Progenitor cell of endocrine pancreas (in vitro differentiated cells): Measurements from ENCODE around the gene NPHP1. TPM values are rescaled to one million over a fixed set of nuclear protein-coding genes. Genes with fewer than 3 reads are reported as not detected.

Experiments used
- DNase-seq: peaks from one replicate; pipeline ENCODE4 v3.0.0; 2021; ENCODE audit warnings: low spot score; ENCODE audit not compliant: unreplicated experiment
- H3K27ac Mint-ChIP-seq: 2 replicates; pipeline ENCODE4 v1.8.0; 2021; ENCODE audit warnings: mild to moderate bottlenecking, moderate library complexity, mixed read lengths
- H3K27me3 Mint-ChIP-seq: 2 replicates; pipeline ENCODE4 v1.8.0; 2021; ENCODE audit warnings: mixed read lengths
- H3K36me3 Mint-ChIP-seq: 2 replicates; pipeline ENCODE4 v1.8.0; 2022; ENCODE audit warnings: mixed read lengths; ENCODE audit not compliant: insufficient read depth
- H3K4me1 Mint-ChIP-seq: 2 replicates; pipeline ENCODE4 v1.8.0; 2021; ENCODE audit warnings: low read depth, mixed read lengths
- H3K4me3 Mint-ChIP-seq: 2 replicates; pipeline ENCODE4 v1.8.0; 2021; ENCODE audit warnings: low read depth, mild to moderate bottlenecking, moderate library complexity, mixed read lengths
- H3K9me3 Mint-ChIP-seq: 2 replicates; pipeline ENCODE4 v1.8.0; 2021; ENCODE audit warnings: low read depth, mixed read lengths
- CTCF ChIP-seq: fragments of 200-600 bp; sonication (generic); IDR thresholded peaks from one replicate; pipeline ENCODE4 v1.5.0; 2021; ENCODE audit warnings: antibody characterized with exemption, mild to moderate bottlenecking; ENCODE audit not compliant: unreplicated experiment
- total RNA-seq: library from RNA; stranded (reverse); gene quantifications from 2 replicates; pipeline ENCODE4 v1.2.1, GENCODE V29; 2021

NPHP1 gene
- total RNA-seq, 1 donor from 2014 or later, result 13.5 TPM

GRCh38 chr2:110105183-110105582, 99.6 kb downstream of the NPHP1 start:
- Mint-ChIP-seq H3K9me3 (peaks cover 12% of the 10 kb centered on the region), H3K4me1 (peaks cover 10% of the 10 kb centered on the region), H3K36me3 (peaks cover 3% of the 10 kb centered on the region), H3K27me3 (no peaks in the 10 kb centered on the region), H3K27ac (no peak overlapping the region), H3K4me3 (no peak overlapping the region)
- no peak for TF ChIP-seq CTCF
- no peak for DNase-seq

- peaks cover 9% of the 10 kb centered on the region for H3K9me3 Mint-ChIP-seq
- H3K27ac Mint-ChIP-seq, result no peak overlapping the region
- DNase-seq, result no peak
- no peaks in the 10 kb centered on the region for H3K27me3 Mint-ChIP-seq
- H3K4me1 Mint-ChIP-seq, result peaks cover 10% of the 10 kb centered on the region
- no peak for TF ChIP-seq CTCF
- H3K36me3 Mint-ChIP-seq, result peaks cover 1% of the 10 kb centered on the region
- no peak overlapping the region for H3K4me3 Mint-ChIP-seq
Observed at GRCh38 chr2:110104025-110104771, 100.6 kb downstream of the NPHP1 start.

GRCh38 chr2:110103061-110103961, 101.5 kb downstream of the NPHP1 start:
- no peak for TF ChIP-seq CTCF
- Mint-ChIP-seq H3K27me3 (no peaks in the 10 kb centered on the region), H3K9me3 (peaks cover 4% of the 10 kb centered on the region), H3K4me1 (peaks cover 9% of the 10 kb centered on the region), H3K36me3 (peaks cover 1% of the 10 kb centered on the region), H3K27ac (no peak overlapping the region), H3K4me3 (no peak overlapping the region)
- no peak for DNase-seq

- no peak for DNase-seq
- Mint-ChIP-seq H3K4me1 (peaks cover 5% of the 10 kb centered on the region), H3K4me3 (no peak overlapping the region)
Observed at GRCh38 chr2:110101901-110102803, 102.7 kb downstream of the NPHP1 start.

More at GRCh38 chr2:110101901-110102803, 102.7 kb downstream of the NPHP1 start:
- no peak for TF ChIP-seq CTCF
- H3K27me3 Mint-ChIP-seq, result no peaks in the 10 kb centered on the region
- no peaks in the 10 kb centered on the region for H3K9me3 Mint-ChIP-seq
- H3K27ac Mint-ChIP-seq, result peak overlapping the region; percentile 78
- H3K36me3 Mint-ChIP-seq, result no peaks in the 10 kb centered on the region
